ENCODE data around the gene PPP1R12C.

GRCh38 chr19:55137915-55138314 is 20.5 kb upstream of the PPP1R12C start:
- no peak for TF ChIP-seq POLR2A (IDR thresholded peaks at IDR 0.05; ENCODE audit: low read length)
- no peak for TF ChIP-seq GATA1 (IDR thresholded peaks at IDR 0.05; ENCODE audit: low read depth, low read length)
